Mesothelial cell of epicardium (in vitro differentiated cells): ENCODE measurements around the gene STMN3. TPM values are rescaled to one million over a fixed set of nuclear protein-coding genes. Genes with fewer than 3 reads are reported as not detected.

Experiments used
- DNase-seq, 2 experiments: peaks; one replicate each; pipeline ENCODE4 v3.0.0; 2021; ENCODE audit warnings: low spot score in 2 of 2; ENCODE audit not compliant: unreplicated experiment in 2 of 2
- H3K27ac Mint-ChIP-seq: 2 replicates; pipeline ENCODE4 v1.8.0; 2021; ENCODE audit warnings: mixed read lengths
- H3K27me3 Mint-ChIP-seq: 2 replicates; pipeline ENCODE4 v1.8.0; 2021; ENCODE audit warnings: low read depth, mixed read lengths
- H3K36me3 Mint-ChIP-seq: 2 replicates; pipeline ENCODE4 v1.8.0; 2021; ENCODE audit warnings: mixed read lengths
- H3K4me1 Mint-ChIP-seq: 2 replicates; pipeline ENCODE4 v1.8.0; 2021; ENCODE audit warnings: mixed read lengths
- H3K4me3 Mint-ChIP-seq: 2 replicates; pipeline ENCODE4 v1.8.0; 2021; ENCODE audit warnings: mild to moderate bottlenecking, moderate library complexity, mixed read lengths
- H3K9me3 Mint-ChIP-seq: 2 replicates; pipeline ENCODE4 v1.8.0; 2021; ENCODE audit warnings: mixed read lengths
- CTCF ChIP-seq: fragments of 200-600 bp; sonication (generic); IDR thresholded peaks from one replicate; pipeline ENCODE4 v1.5.0; 2021; ENCODE audit warnings: antibody characterized with exemption; ENCODE audit not compliant: unreplicated experiment
- total RNA-seq: library from RNA; stranded (reverse); gene quantifications from 3 replicates; pipeline ENCODE4 v1.2.1, GENCODE V29; 2021

STMN3 gene
- total RNA-seq, 1 donor from 2014 or later: 34.1 TPM

GRCh38 chr20:63686094-63686491 is 32.9 kb upstream of the STMN3 start:
- Mint-ChIP-seq H3K4me1 (no peaks in the 10 kb centered on the region), H3K27ac (no peak overlapping the region), H3K27me3 (no peaks in the 10 kb centered on the region), H3K9me3 (no peaks in the 10 kb centered on the region), H3K36me3 (no peaks in the 10 kb centered on the region), H3K4me3 (no peak overlapping the region)
- no peak for TF ChIP-seq CTCF
- DNase-seq: no peak

GRCh38 chr20:63685269-63686026 is 32.2 kb upstream of the STMN3 start:
- no peak for TF ChIP-seq CTCF
- Mint-ChIP-seq H3K36me3 (no peaks in the 10 kb centered on the region), H3K27me3 (no peaks in the 10 kb centered on the region), H3K4me1 (no peaks in the 10 kb centered on the region), H3K27ac (no peak overlapping the region), H3K9me3 (no peaks in the 10 kb centered on the region), H3K4me3 (no peak overlapping the region)
- DNase-seq: no peak

- Mint-ChIP-seq H3K27ac (no peak overlapping the region), H3K9me3 (no peaks in the 10 kb centered on the region), H3K4me3 (no peak overlapping the region), H3K36me3 (no peaks in the 10 kb centered on the region), H3K27me3 (no peaks in the 10 kb centered on the region), H3K4me1 (no peaks in the 10 kb centered on the region)
- TF ChIP-seq CTCF: no peak
- DNase-seq: no peak
Measured at GRCh38 chr20:63682384-63683139, 29.3 kb upstream of the STMN3 start.

GRCh38 chr20:63681609-63682142 is 28.5 kb upstream of the STMN3 start:
- no peaks in the 10 kb centered on the region for H3K9me3 Mint-ChIP-seq
- TF ChIP-seq CTCF: no peak
- no peak overlapping the region for H3K27ac Mint-ChIP-seq
- H3K4me3 Mint-ChIP-seq: no peak overlapping the region
- no peaks in the 10 kb centered on the region for H3K27me3 Mint-ChIP-seq
- peaks cover 6% of the 10 kb centered on the region for H3K36me3 Mint-ChIP-seq
- no peaks in the 10 kb centered on the region for H3K4me1 Mint-ChIP-seq
- DNase-seq: no peak

GRCh38 chr20:63680857-63681608 is 27.8 kb upstream of the STMN3 start:
- no peak overlapping the region for H3K4me3 Mint-ChIP-seq
- no peaks in the 10 kb centered on the region for H3K4me1 Mint-ChIP-seq
- no peaks in the 10 kb centered on the region for H3K27me3 Mint-ChIP-seq
- H3K36me3 Mint-ChIP-seq: peaks cover 10% of the 10 kb centered on the region
- H3K9me3 Mint-ChIP-seq: no peaks in the 10 kb centered on the region
- DNase-seq: no peak
- no peak for TF ChIP-seq CTCF
- no peak overlapping the region for H3K27ac Mint-ChIP-seq
